ENCODE measurements around the gene TNFSF18. TPM values are rescaled to one million over a fixed set of nuclear protein-coding genes. Genes with fewer than 3 reads are reported as not detected.

The TNFSF18 gene
- total RNA-seq, 1 experiment from 2014 or later, result not detected

- TF ChIP-seq TEAD4 (CRISPR knock-in tag; IDR thresholded peaks at IDR 0.05), result no peak
- no peak for TF ChIP-seq FOXK1 (CRISPR knock-in tag; IDR thresholded peaks at IDR 0.05)
- TF ChIP-seq ERG (CRISPR knock-in tag; IDR thresholded peaks at IDR 0.05), result no peak
- TF ChIP-seq ATF3 (CRISPR knock-in tag; conservative IDR thresholded peaks at IDR 0.05), result no peak
Measured at GRCh38 chr1:172990598-172991215, 60.0 kb downstream of the TNFSF18 start (continued).

Other genes starting within 250 kb of the TNFSF18 start
- gene TNFSF4, start 156.4 kb upstream of the TNFSF18 start, total RNA-seq (2021), result 0.48 to 0.81 TPM (median 0.78 TPM) in 3 replicates